ENCODE measurements around the gene TIAM1. TPM values are rescaled to one million over a fixed set of nuclear protein-coding genes. Genes with fewer than 3 reads are reported as not detected.
A peak's percentile ranks its signal among the peaks of the same experiment; 100 is the strongest.

TIAM1 gene
- total and polyA plus RNA-seq, 2 experiments from 2014 or later: 9.2 to 9.6 TPM

DNA sequence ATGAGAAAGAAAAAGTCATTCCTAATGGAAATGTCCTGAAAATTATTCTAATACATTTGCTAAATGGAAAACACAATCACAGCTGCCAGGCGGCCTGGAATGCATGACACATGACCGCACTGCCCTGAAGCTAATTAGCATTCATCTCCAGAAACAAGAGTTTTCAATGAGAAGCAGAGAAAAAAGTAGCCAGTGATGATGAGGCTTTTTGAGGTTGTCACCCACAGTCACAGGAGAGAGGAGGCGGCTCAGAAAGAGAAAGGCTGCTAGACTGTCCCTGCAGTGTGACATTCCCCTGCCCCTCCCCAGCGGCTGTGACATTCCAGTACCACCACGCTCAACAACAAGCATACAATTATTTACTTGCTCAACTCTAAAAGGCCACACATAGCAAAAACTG, 182.9 kb downstream of the TIAM1 start:
- peak; percentile 30 to 33 for DNase-seq (ENCODE audit: low read depth in 1 of 2, low spot score in 1 of 2)
- Histone ChIP-seq H3K4me3 (no peak overlapping the region), H3K36me3 (no peaks in the 10 kb centered on the region), H3K27me3 (no peaks in the 10 kb centered on the region), H3K4me1 (ENCODE audit: low read depth) (peaks cover 14% of the 10 kb centered on the region), H3K27ac (no peak overlapping the region), H3K9me3 (ENCODE audit: low read depth) (no peaks in the 10 kb centered on the region)
- TF ChIP-seq, protein P1, sequence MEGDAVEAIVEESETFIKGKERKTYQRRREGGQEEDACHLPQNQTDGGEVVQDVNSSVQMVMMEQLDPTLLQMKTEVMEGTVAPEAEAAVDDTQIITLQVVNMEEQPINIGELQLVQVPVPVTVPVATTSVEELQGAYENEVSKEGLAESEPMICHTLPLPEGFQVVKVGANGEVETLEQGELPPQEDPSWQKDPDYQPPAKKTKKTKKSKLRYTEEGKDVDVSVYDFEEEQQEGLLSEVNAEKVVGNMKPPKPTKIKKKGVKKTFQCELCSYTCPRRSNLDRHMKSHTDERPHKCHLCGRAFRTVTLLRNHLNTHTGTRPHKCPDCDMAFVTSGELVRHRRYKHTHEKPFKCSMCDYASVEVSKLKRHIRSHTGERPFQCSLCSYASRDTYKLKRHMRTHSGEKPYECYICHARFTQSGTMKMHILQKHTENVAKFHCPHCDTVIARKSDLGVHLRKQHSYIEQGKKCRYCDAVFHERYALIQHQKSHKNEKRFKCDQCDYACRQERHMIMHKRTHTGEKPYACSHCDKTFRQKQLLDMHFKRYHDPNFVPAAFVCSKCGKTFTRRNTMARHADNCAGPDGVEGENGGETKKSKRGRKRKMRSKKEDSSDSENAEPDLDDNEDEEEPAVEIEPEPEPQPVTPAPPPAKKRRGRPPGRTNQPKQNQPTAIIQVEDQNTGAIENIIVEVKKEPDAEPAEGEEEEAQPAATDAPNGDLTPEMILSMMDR (IDR thresholded peaks at IDR 0.05; ENCODE audit: low read depth, low read length): no peak

DNA sequence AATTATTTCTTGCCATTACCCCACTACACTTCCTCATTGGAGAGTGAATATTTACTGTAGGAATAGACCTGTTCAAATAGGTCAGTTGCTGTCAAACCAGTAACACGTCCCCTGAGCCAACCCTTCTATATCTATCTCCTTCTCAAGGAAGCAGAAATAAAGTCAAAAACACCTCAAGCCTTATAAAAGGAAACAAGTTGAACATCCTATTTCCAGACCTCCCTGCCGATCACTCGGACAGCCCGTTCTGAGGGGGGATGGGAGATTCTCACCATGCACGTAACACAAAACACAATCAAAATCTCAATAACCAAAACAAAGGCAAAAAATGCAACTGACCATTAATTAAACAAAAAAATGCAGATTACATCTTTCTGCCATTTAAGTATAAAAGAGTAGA, 184.3 kb downstream of the TIAM1 start:
- Histone ChIP-seq H3K4me3 (no peak overlapping the region), H3K27me3 (no peaks in the 10 kb centered on the region), H3K4me1 (ENCODE audit: low read depth) (peaks cover 14% of the 10 kb centered on the region), H3K9me3 (ENCODE audit: low read depth) (no peaks in the 10 kb centered on the region), H3K36me3 (no peaks in the 10 kb centered on the region), H3K27ac (no peak overlapping the region)
- no peak for DNase-seq (ENCODE audit: low read depth in 1 of 2, low spot score in 1 of 2)
- TF ChIP-seq, protein P1 (IDR thresholded peaks at IDR 0.05; ENCODE audit: low read depth, low read length): no peak

DNA sequence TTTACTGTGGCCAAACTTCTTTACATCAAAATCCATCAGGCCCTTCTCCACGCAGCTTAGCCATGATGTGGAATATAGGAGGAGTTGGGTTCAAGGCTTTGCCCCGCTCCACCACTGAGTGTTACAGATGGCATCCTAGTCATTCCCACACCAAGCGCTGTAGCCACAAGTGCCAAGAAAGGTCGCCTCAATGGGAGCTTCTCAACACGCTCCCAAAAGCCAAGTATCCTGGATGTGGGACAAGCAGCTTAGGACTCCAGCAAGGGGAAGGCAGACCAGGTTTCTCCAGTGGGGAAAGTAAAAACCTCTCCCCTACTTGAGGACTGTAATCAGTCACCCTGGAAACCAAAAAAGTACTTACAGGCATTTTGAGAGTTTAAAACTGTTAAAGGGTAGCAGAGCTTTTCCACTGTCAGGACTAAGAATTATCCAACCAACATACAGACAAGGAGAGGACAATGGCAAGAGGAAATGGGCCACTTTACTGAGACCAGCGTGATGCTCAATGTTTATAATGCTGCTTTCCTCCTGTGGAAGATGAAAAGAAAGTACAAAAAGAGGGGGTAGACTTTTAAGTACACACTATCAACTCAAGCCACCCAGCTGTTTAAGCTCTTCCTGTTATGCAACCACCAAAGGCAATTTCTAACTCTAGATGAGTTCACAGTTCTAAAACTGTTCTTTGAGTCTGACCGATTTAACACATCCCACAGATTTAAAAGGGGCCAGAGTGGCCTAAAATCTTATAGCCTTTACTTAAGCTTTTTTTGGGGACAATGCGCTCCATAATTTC, 185.1 kb downstream of the TIAM1 start:
- H3K27ac ChIP-seq: no peak overlapping the region
- peak in 1 of 2 donors; percentile 75 for DNase-seq (ENCODE audit: low read depth in 1 of 2, low spot score in 1 of 2)
- no peak overlapping the region for H3K4me3 ChIP-seq
- H3K36me3 ChIP-seq: no peaks in the 10 kb centered on the region
- no peaks in the 10 kb centered on the region for H3K27me3 ChIP-seq
- H3K9me3 ChIP-seq (ENCODE audit: low read depth): no peaks in the 10 kb centered on the region
- TF ChIP-seq, protein P1 (IDR thresholded peaks at IDR 0.05; ENCODE audit: low read depth, low read length): no peak
- peaks cover 14% of the 10 kb centered on the region for H3K4me1 ChIP-seq (ENCODE audit: low read depth)

- TF ChIP-seq, protein P1 (IDR thresholded peaks at IDR 0.05; ENCODE audit: low read depth, low read length): no peak
- no peak overlapping the region for H3K27ac ChIP-seq
Measured at GRCh38 chr21:31157756-31158155, 186.3 kb downstream of the TIAM1 start.

GRCh38 chr21:31156662-31157061, 187.4 kb downstream of the TIAM1 start:
- Histone ChIP-seq H3K9me3 (ENCODE audit: low read depth) (no peaks in the 10 kb centered on the region), H3K27me3 (no peaks in the 10 kb centered on the region), H3K4me3 (no peak overlapping the region), H3K36me3 (no peaks in the 10 kb centered on the region), H3K27ac (no peak overlapping the region), H3K4me1 (ENCODE audit: low read depth) (peaks cover 6% of the 10 kb centered on the region)
- TF ChIP-seq, protein P1 (IDR thresholded peaks at IDR 0.05; ENCODE audit: low read depth, low read length): no peak
- DNase-seq (ENCODE audit: low read depth in 1 of 2, low spot score in 1 of 2): no peak

More at GRCh38 chr21:31157756-31158155, 186.3 kb downstream of the TIAM1 start:
- Histone ChIP-seq H3K9me3 (ENCODE audit: low read depth) (no peaks in the 10 kb centered on the region), H3K36me3 (no peaks in the 10 kb centered on the region), H3K4me1 (ENCODE audit: low read depth) (peaks cover 10% of the 10 kb centered on the region), H3K4me3 (no peak overlapping the region), H3K27me3 (no peaks in the 10 kb centered on the region)
- DNase-seq (ENCODE audit: low read depth in 1 of 2, low spot score in 1 of 2): no peak

Measured in cardiac muscle cell (in vitro differentiated cells and primary cell).